Thymus (tissue), 14 donors: Measurements from ENCODE around the gene LYZL2. TPM values are rescaled to one million over a fixed set of nuclear protein-coding genes. Genes with fewer than 3 reads are reported as not detected.
"Not testable (repeated sequence)": the region's sequence is repeated elsewhere in the genome, so short reads cannot be mapped to it uniquely, and the experiment has no call there.

Experiments
- DNase-seq, 9 donors: peaks; one replicate each; pipeline ENCODE4 v3.0.0-alpha.2; 2013; ENCODE audit warnings: low spot score in 9 of 9, low read depth in 6 of 9, missing footprints in 1 of 9
- H3K27ac ChIP-seq, 2 donors: one replicate each; pipeline ENCODE4 v1.5.1; 2013; ENCODE audit warnings: control low read depth in 1 of 2, low read depth in 1 of 2, low read length in 1 of 2, mild to moderate bottlenecking in 1 of 2, moderate library complexity in 1 of 2
- H3K27me3 ChIP-seq, 2 donors: one replicate each; pipeline ENCODE4 v1.5.1; 2013; ENCODE audit warnings: low read length in 1 of 2; ENCODE audit not compliant: control insufficient read depth in 2 of 2, insufficient read depth in 1 of 2
- H3K36me3 ChIP-seq, 2 donors: one replicate each; pipeline ENCODE4 v1.5.1; 2013; ENCODE audit warnings: low read length in 1 of 2, mild to moderate bottlenecking in 1 of 2, moderate library complexity in 1 of 2; ENCODE audit not compliant: control insufficient read depth in 2 of 2, insufficient read depth in 2 of 2
- H3K4me1 ChIP-seq, 2 donors: one replicate each; pipeline ENCODE4 v1.5.1; 2013; ENCODE audit warnings: low read length in 2 of 2; ENCODE audit not compliant: control insufficient read depth in 2 of 2, insufficient read depth in 2 of 2
- H3K4me3 ChIP-seq, 2 donors: one replicate each; pipeline ENCODE4 v1.5.1; 2013; ENCODE audit warnings: low read length in 2 of 2, control low read depth in 1 of 2, mild to moderate bottlenecking in 1 of 2
- H3K9me3 ChIP-seq, 2 donors: one replicate each; pipeline ENCODE4 v1.5.1; 2013; ENCODE audit warnings: low read length in 1 of 2, mild to moderate bottlenecking in 1 of 2; ENCODE audit not compliant: control insufficient read depth in 2 of 2, insufficient read depth in 1 of 2
- WGBS: extraction: QIAGEN DNeasy Blood & Tissue Kit; methylation state at CpG from one replicate; pipeline ENCODE4 v1.1.7; 2013; 5-methylcytosine and 5-hydroxymethylcytosine counted together
- long read RNA-seq, 10 donors: transcript quantifications; one replicate each; lab custom pipeline, GENCODE V29; 2026
- polyA plus RNA-seq: library from polyadenylated mRNA; stranded (reverse); fragments of 200-250 nt; gene quantifications from one replicate; pipeline ENCODE4 v1.2.3, GENCODE V29; 2013
- total RNA-seq: library from RNA; stranded (reverse); fragments of 120-200 nt; gene quantifications from one replicate; pipeline ENCODE4 v1.2.4, GENCODE V29; 2013
- donor health status: healthy.

LYZL2 gene
- total RNA-seq: not detected
- not detected for polyA plus RNA-seq
- long read RNA-seq, donor 1: 0 reads
- long read RNA-seq, donor 2: 0 reads
- long read RNA-seq, donor 3: 0 reads
- long read RNA-seq, donor 4: 0 reads
- long read RNA-seq, donor 5: 0 reads
- long read RNA-seq, donor 6: 0 reads
- long read RNA-seq, donor 7: 0 reads
- long read RNA-seq, donor 8: 0 reads
- long read RNA-seq, donor 9: 0 reads
- long read RNA-seq, donor 10: 0 reads

DNA sequence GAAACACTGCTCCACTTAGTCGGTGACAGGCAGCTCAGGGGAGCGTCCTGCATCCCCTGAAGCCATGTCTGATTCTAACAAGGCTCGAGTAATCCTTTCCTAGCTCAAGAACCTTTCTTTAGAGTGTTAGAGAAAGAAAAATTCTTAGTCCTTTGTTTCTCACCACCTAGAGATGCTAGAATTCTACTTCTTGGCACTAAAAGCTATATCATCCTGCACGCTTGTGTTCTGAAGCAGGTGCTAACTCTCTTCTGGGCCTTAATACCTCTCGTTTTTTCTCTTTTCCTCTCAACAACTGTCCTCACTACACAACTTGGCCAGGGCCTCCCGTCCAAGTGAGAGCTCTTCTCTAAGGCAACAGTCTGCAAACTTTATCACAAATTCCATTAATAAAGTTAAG, at the start of gene LYZL2:
Gene LYZL2, minus strand, starts transcription at position 101 of the 400 bp plus-strand sequence. CDS start 2,838 bp downstream, outside the sequence.
- DNase-seq: no peak
- H3K36me3 ChIP-seq: no peaks in the 10 kb centered on the region
- no peaks in the 10 kb centered on the region for H3K9me3 ChIP-seq
- H3K4me1 ChIP-seq: no peaks in the 10 kb centered on the region
- H3K4me3 ChIP-seq: no peak within 1 kb of the TSS
- H3K27ac ChIP-seq: no peak within 1 kb of the TSS
- peaks cover 0 to 2% of the 10 kb centered on the region in 2 donors for H3K27me3 ChIP-seq
- 97% methylated on average over 6 of the region's 6 CpGs for WGBS

DNA sequence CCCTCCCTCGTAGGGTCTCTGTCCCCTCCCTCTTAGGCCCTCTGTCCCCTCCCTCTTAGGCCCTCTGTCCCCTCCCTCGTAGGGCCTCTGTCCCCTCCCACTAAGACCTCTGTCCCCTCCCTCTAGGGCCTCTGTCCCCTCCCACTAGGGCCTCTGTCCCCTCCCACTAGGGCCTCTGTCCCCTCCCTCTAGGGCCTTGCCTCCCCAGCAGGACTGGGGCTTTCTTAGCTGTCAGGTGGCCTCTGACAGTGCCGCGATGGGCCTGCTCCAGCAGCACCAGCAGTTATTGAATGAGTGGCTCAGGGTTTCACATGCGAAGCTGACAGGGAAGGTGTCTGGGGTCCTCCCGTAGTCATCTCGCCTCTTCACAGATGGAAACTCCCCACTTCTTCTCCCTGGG, 48.1 kb upstream of the LYZL2 start:
- H3K4me1 ChIP-seq, H3K27me3 ChIP-seq, H3K9me3 ChIP-seq, H3K4me3 ChIP-seq, H3K27ac ChIP-seq, DNase-seq, H3K36me3 ChIP-seq: not testable (repeated sequence)
- 69% methylated on average over 4 of the region's 7 CpGs for WGBS

DNA sequence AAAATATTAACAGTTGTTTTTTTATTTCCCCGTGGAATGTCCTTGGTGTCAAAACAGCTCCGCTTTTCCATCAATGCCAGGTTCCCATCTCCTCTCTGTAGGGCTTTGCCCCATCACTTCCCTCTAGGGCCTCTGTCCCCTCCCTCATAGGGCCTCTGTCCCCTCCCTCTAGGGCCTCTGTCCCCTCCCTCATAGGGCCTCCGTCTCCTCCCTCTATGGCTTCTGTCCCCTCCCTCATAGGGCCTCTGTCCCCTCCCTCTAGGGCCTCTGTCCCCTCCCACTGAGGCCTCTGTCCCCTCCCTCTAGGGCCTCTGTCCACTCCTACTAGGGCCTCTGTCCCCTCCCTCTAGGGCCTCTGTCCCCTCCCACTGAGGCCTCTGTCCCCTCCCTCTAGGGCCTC, 47.6 kb upstream of the LYZL2 start:
- 61% methylated on average over 3 of the region's 3 CpGs for WGBS
- H3K4me1 ChIP-seq, H3K4me3 ChIP-seq, H3K36me3 ChIP-seq, H3K27me3 ChIP-seq, H3K27ac ChIP-seq, H3K9me3 ChIP-seq, DNase-seq: not testable (repeated sequence)

DNA sequence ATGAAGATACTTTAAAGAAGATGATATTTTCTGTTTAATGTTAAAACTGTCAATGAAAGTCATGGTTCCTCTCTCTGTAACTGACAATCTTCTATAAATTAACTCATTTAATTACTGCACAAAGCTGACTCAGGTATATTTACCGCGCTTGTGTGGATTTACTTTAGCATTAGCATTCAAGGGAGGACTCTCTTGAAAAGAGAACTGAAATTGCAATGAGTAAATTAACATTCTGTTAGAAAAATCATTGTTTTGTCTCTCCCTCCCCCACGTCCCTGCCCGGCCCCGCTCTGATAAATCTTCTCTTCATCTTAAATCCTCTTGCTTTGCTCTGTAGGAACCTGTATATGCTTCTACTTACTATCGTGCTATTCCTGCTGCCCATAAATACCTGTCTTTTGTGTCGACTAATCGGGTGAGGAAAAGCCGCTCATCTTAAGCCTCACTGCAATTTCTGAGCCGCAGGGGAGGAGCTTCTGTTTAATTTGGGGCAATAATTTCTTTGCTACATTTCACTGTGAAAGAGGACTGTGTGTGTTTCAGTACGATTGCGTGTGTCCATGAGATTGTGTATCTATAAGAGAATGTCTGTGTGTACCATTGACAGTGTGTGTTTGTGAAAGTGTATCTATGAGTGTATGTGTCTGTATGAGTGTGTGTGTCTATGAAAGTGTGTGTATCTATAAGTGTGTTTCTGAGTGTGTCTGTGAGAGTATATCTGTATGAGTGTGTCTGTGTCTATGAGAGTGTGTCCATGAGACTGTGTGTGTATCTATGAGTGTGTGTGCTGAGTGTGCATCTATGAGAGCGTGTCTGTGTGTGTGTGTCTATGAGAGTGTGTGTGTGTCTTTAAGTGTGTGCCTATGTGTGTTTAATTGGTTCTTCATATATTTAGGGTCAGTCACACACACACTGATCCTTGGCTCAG, 46.5 kb upstream of the LYZL2 start:
- Histone ChIP-seq H3K27ac (no peak overlapping the region), H3K4me1 (no peaks in the 10 kb centered on the region), H3K36me3 (no peaks in the 10 kb centered on the region), H3K4me3 (no peak overlapping the region), H3K9me3 (no peaks in the 10 kb centered on the region), H3K27me3 (peaks cover 0 to 2% of the 10 kb centered on the region in 2 donors)
- 92% methylated on average over 11 of the region's 13 CpGs for WGBS
- DNase-seq: no peak

DNA sequence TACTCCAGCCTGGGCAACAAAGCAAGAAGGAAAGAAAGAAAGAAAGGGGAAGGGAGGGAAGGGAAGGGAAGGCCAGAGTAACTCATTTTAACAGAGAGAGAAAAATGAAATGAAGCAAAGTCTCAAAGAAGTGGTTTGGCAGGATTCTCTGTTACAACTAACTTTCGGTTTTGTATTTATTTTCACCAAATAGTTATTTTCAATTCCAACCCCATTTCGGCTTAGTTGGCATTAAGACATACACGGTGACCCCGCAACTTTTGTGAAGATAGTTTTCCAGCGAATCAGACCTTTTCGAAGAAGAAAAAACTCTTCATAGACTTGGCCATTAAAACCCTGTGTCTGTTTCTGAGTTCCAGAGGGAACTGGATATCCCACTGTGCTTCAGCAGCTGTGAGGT, 45.2 kb upstream of the LYZL2 start:
- H3K4me1 ChIP-seq: no peaks in the 10 kb centered on the region
- H3K9me3 ChIP-seq: no peaks in the 10 kb centered on the region
- H3K4me3 ChIP-seq: no peak overlapping the region
- H3K27me3 ChIP-seq: peaks cover 0 to 2% of the 10 kb centered on the region in 2 donors
- peak overlapping the region in 1 of 2 donors; percentile 11 for H3K27ac ChIP-seq
- WGBS: 95% methylated on average over 6 of the region's 6 CpGs
- H3K36me3 ChIP-seq: no peaks in the 10 kb centered on the region
- DNase-seq: no peak

DNA sequence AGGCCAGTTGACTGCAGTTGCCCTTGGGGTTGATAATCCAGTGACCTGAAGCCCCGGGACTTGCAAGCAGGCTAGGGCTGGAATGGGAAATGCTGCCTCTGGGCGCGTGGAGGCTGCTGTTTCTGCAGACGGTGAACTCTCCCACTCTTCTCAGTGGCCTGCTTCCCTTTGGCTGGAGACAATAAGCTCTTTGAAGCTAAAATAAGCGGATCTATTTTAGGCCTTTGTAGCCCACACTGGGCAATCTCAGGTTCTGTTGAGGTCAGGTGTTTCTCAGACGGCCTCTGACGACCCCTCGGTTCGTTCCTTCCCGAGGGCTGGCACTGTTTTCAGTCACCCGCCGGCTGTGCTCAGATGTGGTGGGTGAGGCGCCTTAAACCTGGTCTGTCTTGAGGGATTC, 43.7 kb upstream of the LYZL2 start:
- H3K4me3 ChIP-seq, H3K36me3 ChIP-seq, H3K27ac ChIP-seq, DNase-seq, H3K27me3 ChIP-seq, H3K9me3 ChIP-seq, H3K4me1 ChIP-seq: not testable (repeated sequence)
- 89% methylated on average over 7 of the region's 13 CpGs for WGBS

DNA sequence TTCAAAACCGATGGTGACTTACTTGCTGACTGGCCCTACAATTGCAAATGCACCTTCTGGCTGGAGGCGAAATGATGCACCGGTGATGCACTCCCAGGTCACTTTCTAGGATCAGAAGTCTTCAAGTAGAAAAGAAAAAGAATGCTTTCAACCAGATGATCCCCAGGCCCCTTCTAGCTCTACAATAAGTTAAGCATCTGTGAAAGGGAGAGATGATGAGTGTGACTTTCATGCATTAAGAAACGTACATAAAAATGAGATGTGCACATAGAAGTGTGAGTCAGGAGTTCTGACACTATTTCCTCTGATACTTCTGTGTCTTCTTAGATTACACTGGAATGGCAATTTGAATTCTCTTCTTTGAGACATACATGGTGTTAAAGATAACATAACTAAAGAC, 42.8 kb upstream of the LYZL2 start:
- not testable (repeated sequence) for H3K4me1 ChIP-seq, H3K27me3 ChIP-seq, DNase-seq, H3K27ac ChIP-seq, H3K4me3 ChIP-seq, H3K36me3 ChIP-seq, H3K9me3 ChIP-seq
- 94% methylated on average over 4 of the region's 4 CpGs for WGBS

DNA sequence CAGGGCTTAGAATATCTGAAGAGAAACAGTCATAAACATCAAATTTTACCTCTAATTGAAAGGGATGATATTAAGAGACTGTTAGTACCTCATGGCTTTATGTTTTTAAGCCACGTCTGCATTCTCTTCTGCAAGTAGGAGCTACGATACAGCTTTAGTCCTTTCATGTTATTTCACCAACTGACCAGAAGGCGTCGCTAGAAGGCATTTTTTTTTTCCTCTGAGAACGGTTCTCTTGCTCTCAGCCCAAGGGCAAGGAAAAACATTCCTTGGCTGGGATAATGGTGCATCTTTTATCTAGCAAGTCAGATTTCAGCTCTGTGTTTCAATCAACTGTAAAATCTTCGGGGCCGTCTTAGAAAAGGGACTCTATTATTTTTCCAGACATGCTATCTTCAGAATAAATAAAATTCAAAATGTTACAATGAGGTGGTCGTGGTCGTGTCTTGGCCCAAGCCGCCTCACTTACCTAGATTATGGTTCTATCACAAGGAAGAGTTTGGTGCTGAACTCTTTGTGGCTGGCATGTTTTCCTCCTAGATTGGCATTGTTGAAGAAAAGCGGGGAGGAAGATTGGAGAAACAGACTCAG, 41.6 kb upstream of the LYZL2 start:
- H3K27ac ChIP-seq: no peak overlapping the region
- H3K4me1 ChIP-seq: no peaks in the 10 kb centered on the region
- H3K9me3 ChIP-seq: no peaks in the 10 kb centered on the region
- no peaks in the 10 kb centered on the region for H3K36me3 ChIP-seq
- DNase-seq: peak in 8 of 9 donors; percentile 44 to 80 (median 60)
- WGBS: 38% methylated on average over 11 of the region's 11 CpGs
- H3K4me3 ChIP-seq: no peak overlapping the region
- H3K27me3 ChIP-seq: peaks cover 0 to 2% of the 10 kb centered on the region in 2 donors

DNA sequence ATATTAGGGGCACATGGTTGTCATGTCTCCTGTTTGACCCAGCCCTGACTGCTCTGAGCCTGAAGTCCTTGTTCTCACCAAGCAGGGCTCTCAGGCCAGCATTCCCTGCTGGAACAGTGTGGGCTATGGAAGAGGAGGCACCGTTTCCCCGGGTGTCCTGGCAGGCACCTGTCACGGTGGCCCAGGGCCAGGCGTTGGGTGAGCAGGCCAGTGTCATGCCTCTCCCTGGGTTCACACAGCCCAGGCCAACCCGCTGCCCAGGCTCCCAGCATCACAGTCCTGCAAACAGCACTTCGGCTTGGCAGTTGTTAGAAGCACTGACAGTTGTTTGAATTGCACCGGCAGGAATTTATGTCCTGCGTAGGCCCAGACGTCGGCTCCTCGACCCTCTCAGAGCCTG, 38.4 kb upstream of the LYZL2 start:
- not testable (repeated sequence) for DNase-seq, H3K4me3 ChIP-seq, H3K9me3 ChIP-seq, H3K27me3 ChIP-seq, H3K36me3 ChIP-seq, H3K27ac ChIP-seq, H3K4me1 ChIP-seq
- WGBS: 92% methylated on average over 11 of the region's 11 CpGs
